GM23248 (cell line): ENCODE results near the gene HNRNPA1L2. TPM values are rescaled to one million over a fixed set of nuclear protein-coding genes. Genes with fewer than 3 reads are reported as not detected.
A peak's percentile ranks its signal among the peaks of the same experiment; 100 is the strongest.
"Not testable (repeated sequence)": the region's sequence is repeated elsewhere in the genome, so short reads cannot be mapped to it uniquely, and the experiment has no call there.

Experiments
- DNase-seq: peaks from one replicate; pipeline ENCODE4 v3.0.0-alpha.2; 2015
- H2AFZ ChIP-seq: fragments of 200-600 bp; sonication (generic); 2 replicates; pipeline ENCODE4 v1.6.1; 2016; ENCODE audit warnings: antibody characterized with exemption
- H3F3A ChIP-seq: fragments of 200-600 bp; sonication (generic); 2 replicates; pipeline ENCODE4 v1.6.1; 2016; ENCODE audit warnings: mild to moderate bottlenecking, antibody characterized with exemption, mixed run types; ENCODE audit not compliant: insufficient read depth
- H3K27ac ChIP-seq: fragments of 200-600 bp; sonication (generic); 2 replicates; pipeline ENCODE4 v1.5.1; 2016; ENCODE audit warnings: mild to moderate bottlenecking
- H3K27me3 ChIP-seq: fragments of 200-600 bp; sonication (generic); replicated peaks from 2 replicates; pipeline ENCODE4 v1.6.1; 2016; ENCODE audit warnings: mild to moderate bottlenecking; ENCODE audit not compliant: insufficient read depth
- H3K36me3 ChIP-seq: fragments of 200-600 bp; sonication (generic); 2 replicates; pipeline ENCODE4 v1.6.1; 2016; ENCODE audit warnings: low read depth, mild to moderate bottlenecking
- H3K4me1 ChIP-seq: fragments of 200-600 bp; sonication (generic); 2 replicates; pipeline ENCODE4 v1.6.1; 2016; ENCODE audit warnings: mild to moderate bottlenecking; ENCODE audit not compliant: insufficient read depth
- H3K4me2 ChIP-seq: fragments of 200-600 bp; sonication (generic); one replicate; pipeline ENCODE4 v1.6.1; 2016; ENCODE audit warnings: mild to moderate bottlenecking; ENCODE audit not compliant: unreplicated experiment
- H3K4me3 ChIP-seq: fragments of 200-600 bp; sonication (generic); 2 replicates; pipeline ENCODE4 v1.5.1; 2016; ENCODE audit warnings: mild to moderate bottlenecking
- H3K79me2 ChIP-seq: fragments of 200-600 bp; sonication (generic); 2 replicates; pipeline ENCODE4 v1.6.1; 2016; ENCODE audit warnings: mild to moderate bottlenecking; ENCODE audit not compliant: insufficient read depth
- H3K9ac ChIP-seq: fragments of 200-600 bp; sonication (generic); 2 replicates; pipeline ENCODE4 v1.6.1; 2016; ENCODE audit warnings: mild to moderate bottlenecking
- H3K9me2 ChIP-seq: fragments of 200-600 bp; sonication (generic); 2 replicates; pipeline ENCODE4 v1.6.1; 2016; ENCODE audit warnings: mixed run types, mild to moderate bottlenecking, moderate library complexity; ENCODE audit not compliant: insufficient read depth
- H3K9me3 ChIP-seq: fragments of 200-600 bp; sonication (generic); one replicate; pipeline ENCODE4 v1.6.1; 2017; ENCODE audit warnings: low read depth
- H4K20me1 ChIP-seq: fragments of 200-600 bp; sonication (generic); 2 replicates; pipeline ENCODE4 v1.6.0; 2016; ENCODE audit not compliant: insufficient read depth
- EZH2 ChIP-seq: fragments of 200-600 bp; sonication (generic); IDR thresholded peaks from 2 replicates; pipeline ENCODE4 v1.6.1; 2018; ENCODE audit warnings: antibody characterized with exemption, mild to moderate bottlenecking; ENCODE audit not compliant: insufficient read depth, poor library complexity, severe bottlenecking
- EZH2phosphoT487 ChIP-seq: fragments of 200-600 bp; sonication (generic); IDR thresholded peaks from 2 replicates; pipeline ENCODE4 v1.6.1; 2018; ENCODE audit warnings: antibody characterized with exemption, moderate library complexity, mild to moderate bottlenecking, low read depth; ENCODE audit not compliant: insufficient read depth
- WGBS, 2 experiments: methylation state at CpG; one replicate each; pipeline ENCODE4 v1.1.6; 2015 to 2017; ENCODE audit warnings: low lambda C conversion rate in 2 of 2, low coverage in 1 of 2; ENCODE audit errors: missing lambda C conversion rate in 2 of 2; 5-methylcytosine and 5-hydroxymethylcytosine counted together
- in situ Hi-C: fragments of 300-500 bp; cut with MboI; formaldehyde crosslinking; loops from 2 replicates; pipeline ENCODE4 v1.15.0; 2020
- polyA plus RNA-seq: library from polyadenylated mRNA; unstranded; fragments of >200 nt; fragmentation: Nextera tagmentation; extraction: Ambion mirVana; gene quantifications from 2 replicates; pipeline ENCODE4 v1.2.1, GENCODE V29; 2016
- total RNA-seq: library from RNA; depleted of rRNA; stranded (reverse); fragments of >200 nt; shearing (Covaris generic); gene quantifications from 2 replicates; pipeline ENCODE4 v1.2.3, GENCODE V29; 2014

Gene HNRNPA1L2
- total and polyA plus RNA-seq, 2 experiments from 2014 or later: 1.2 to 8.5 TPM

GRCh38 chr13:52617070-52618060, 24.9 kb upstream of the HNRNPA1L2 start:
- 1% methylated on average over 51 of the region's 51 CpGs for WGBS, 2 experiments

GRCh38 chr13:52631083-52631690, 11.0 kb upstream of the HNRNPA1L2 start:
- 86 to 92% methylated on average over 7 of the region's 7 CpGs for WGBS, 2 experiments
- H3K27me3 ChIP-seq, H3K9me3 ChIP-seq, H4K20me1 ChIP-seq, H3K9me2 ChIP-seq, H3K79me2 ChIP-seq, DNase-seq, H2AFZ ChIP-seq, H3K4me2 ChIP-seq, H3K4me3 ChIP-seq, H3K27ac ChIP-seq, H3K9ac ChIP-seq, H3F3A ChIP-seq, in situ Hi-C loops, H3K4me1 ChIP-seq: not testable (repeated sequence)
- peaks cover 14% of the 10 kb centered on the region; the same call in 1 of the 2 replicates for H3K36me3 ChIP-seq

More at GRCh38 chr13:52617070-52618060, 24.9 kb upstream of the HNRNPA1L2 start:
- no peaks in the 10 kb centered on the region for H3K9me3 ChIP-seq
- peak overlapping the region; percentile 98 for H2AFZ ChIP-seq
- TF ChIP-seq EZH2 (no peak), EZH2phosphoT487 (no peak)
- H3K27ac ChIP-seq: peak overlapping the region; percentile 73
- H3K79me2 ChIP-seq: peaks cover 35% of the 10 kb centered on the region
- DNase-seq: peak; percentile 91
- peak overlapping the region; percentile 97 for H3K4me3 ChIP-seq
- peaks cover 8% of the 10 kb centered on the region; the same call in 1 of the 2 replicates for H3F3A ChIP-seq
- peak overlapping the region; percentile 89 for H3K9ac ChIP-seq
- H3K36me3 ChIP-seq: no peaks in the 10 kb centered on the region
- in situ Hi-C loops: no loop called here
- no peaks in the 10 kb centered on the region for H3K9me2 ChIP-seq
- H3K4me1 ChIP-seq: 0 out of 2 replicates have a peak, but pooled peaks cover 3% of the 10 kb centered on the region
- no peaks in the 10 kb centered on the region for H4K20me1 ChIP-seq
- no peaks in the 10 kb centered on the region for H3K27me3 ChIP-seq
- H3K4me2 ChIP-seq: peak overlapping the region; percentile 79

DNA sequence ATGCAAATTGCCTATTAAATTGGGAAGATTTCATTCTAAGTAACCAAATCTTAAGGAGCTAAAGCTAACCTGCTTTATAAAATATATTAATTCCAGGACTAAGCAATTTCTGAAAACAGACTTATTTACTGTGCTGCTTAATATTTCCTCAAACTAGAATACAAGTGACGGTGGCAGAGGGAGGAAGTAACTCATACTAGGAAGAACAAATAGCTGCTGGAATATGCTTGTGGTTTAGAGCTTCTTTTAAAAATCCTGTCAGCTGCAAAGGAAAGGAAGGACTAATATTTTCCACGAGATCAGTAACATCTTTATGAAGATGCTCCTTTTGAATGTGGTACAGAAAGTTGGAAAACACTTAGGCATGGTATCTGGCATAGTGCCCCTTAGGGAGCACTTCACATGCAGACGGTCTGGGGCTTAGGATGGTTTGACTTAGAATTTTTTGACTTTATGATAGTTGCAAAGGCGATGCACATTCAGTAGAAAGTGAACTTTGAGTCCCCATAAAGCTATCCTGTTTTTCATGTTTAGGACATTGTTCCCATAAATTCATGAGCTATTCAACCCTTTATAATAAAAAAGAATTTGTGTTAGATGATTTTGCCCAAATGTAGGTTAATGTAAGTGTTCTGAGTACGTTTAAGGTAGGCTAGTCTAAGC, 3.4 kb upstream of the HNRNPA1L2 start:
- H3K9me3 ChIP-seq: no peaks in the 10 kb centered on the region
- H2AFZ ChIP-seq: no peak overlapping the region
- H3K27me3 ChIP-seq: no peaks in the 10 kb centered on the region
- 0 out of 2 replicates have a peak, but pooled peaks cover 5% of the 10 kb centered on the region for H3K36me3 ChIP-seq
- in situ Hi-C loops: no loop called here
- 81 to 83% methylated on average over 5 of the region's 5 CpGs for WGBS, 2 experiments
- H3K4me1 ChIP-seq: no peaks in the 10 kb centered on the region
- H3K27ac ChIP-seq: no peak overlapping the region
- no peaks in the 10 kb centered on the region for H3K79me2 ChIP-seq
- H4K20me1 ChIP-seq: no peaks in the 10 kb centered on the region
- H3K9me2 ChIP-seq: no peaks in the 10 kb centered on the region
- H3F3A ChIP-seq: no peaks in the 10 kb centered on the region
- H3K4me3 ChIP-seq: no peak overlapping the region
- H3K4me2 ChIP-seq: no peak overlapping the region
- no peak for DNase-seq
- no peak for TF ChIP-seq EZH2phosphoT487
- no peak for TF ChIP-seq EZH2
- H3K9ac ChIP-seq: no peak overlapping the region

- Histone ChIP-seq H3K27ac (no peak overlapping the region), H3K9me3 (no peaks in the 10 kb centered on the region), H3K9me2 (no peaks in the 10 kb centered on the region), H2AFZ (no peak overlapping the region), H3K4me3 (no peak overlapping the region), H3K4me2 (no peak overlapping the region), H3K9ac (no peak overlapping the region), H3K36me3 (no peaks in the 10 kb centered on the region), H3K79me2 (peaks cover 3% of the 10 kb centered on the region), H3F3A (peaks cover 13% of the 10 kb centered on the region), H3K27me3 (no peaks in the 10 kb centered on the region), H4K20me1 (no peaks in the 10 kb centered on the region), H3K4me1 (no peaks in the 10 kb centered on the region)
- peak; percentile 39 for DNase-seq
- 50 to 52% methylated on average over 3 of the region's 3 CpGs for WGBS, 2 experiments
- in situ Hi-C loops: no loop called here
- no peak for TF ChIP-seq EZH2phosphoT487
- no peak for TF ChIP-seq EZH2
These were observed 1.9 kb downstream of the HNRNPA1L2 start for GRCh38 chr13:52644108-52644507.
